NCI-H2171 treated with DMSO at 0.1 percent for 48 hours (cell line): ENCODE results near the gene CST3.
"Not testable (repeated sequence)": the region's sequence is repeated elsewhere in the genome, so short reads cannot be mapped to it uniquely, and the experiment has no call there.

ENCODE experiments used
- DNase-seq: peaks from one replicate; lab custom pipeline; 2025; lab: John Stamatoyannopoulos, UW

Gene CST3

DNA sequence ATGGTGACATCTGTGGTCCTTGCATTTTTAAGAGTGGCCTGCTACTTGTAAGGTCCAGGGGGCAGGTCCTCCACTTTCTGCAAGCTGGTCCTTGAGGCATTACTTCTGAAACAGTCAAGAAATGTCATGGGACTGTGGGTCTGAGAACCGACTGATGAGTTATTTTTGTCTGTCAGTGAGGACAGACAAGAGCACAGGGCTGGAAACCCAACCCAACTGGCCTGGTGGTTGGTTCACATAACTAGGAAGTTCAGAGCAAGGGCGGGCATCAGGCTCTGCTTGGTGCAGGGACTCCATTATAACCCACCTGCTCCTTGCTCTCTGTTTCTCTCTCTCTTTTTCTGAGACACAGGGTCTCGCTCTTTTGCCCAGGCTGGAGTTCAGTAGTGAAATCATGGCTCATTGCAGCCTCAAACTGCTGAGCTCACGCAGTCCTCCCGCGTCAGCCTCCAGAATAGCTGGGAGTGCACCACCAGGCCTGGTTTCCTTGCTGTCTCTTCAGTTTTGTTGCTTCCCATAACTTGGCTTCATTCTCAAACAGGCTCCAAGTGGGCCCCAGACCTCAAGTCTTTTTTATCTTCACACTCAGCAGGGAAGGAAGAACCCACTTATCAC is 9.2 kb downstream of the CST3 start:
- DNase-seq, result no peak

- no peak for DNase-seq
Measured at GRCh38 chr20:23627501-23627900, 10.3 kb downstream of the CST3 start.

GRCh38 chr20:23626040-23626620 is 11.6 kb downstream of the CST3 start:
- DNase-seq, result no peak

DNA sequence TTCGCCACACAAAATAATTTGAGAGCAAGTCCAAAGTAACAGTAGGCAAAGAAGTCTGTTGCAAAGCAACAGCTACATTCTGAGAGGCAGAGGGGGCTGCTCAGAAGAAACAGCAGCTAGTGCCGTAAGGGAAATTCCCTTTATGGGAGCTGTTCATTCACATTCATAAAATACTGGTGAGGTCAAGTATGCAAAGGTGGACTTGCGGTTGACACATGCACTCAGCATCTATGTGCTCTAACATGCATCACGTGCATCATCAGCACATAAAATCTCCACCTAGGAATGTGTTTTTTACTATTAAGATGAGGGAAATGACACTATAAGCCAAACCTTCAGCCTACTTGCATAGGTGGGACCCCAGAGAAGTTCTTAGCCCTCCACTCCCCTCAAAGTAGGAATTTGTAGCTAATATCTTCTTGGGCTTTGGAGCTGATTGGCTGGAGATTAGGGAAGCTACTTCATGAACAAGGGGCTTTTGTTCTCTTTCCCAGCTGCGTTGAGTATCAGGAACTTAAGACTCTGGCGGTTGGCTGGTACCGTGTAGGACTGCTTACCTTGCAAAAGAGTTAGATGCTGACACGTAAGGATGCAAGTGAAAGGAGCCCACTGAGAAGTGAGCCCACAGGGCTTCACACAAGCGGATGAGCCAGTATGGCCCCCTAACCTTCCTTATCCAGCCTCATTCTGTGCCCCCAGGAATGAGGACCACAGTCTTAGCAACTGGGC is 12.4 kb downstream of the CST3 start:
- no peak for DNase-seq

DNA sequence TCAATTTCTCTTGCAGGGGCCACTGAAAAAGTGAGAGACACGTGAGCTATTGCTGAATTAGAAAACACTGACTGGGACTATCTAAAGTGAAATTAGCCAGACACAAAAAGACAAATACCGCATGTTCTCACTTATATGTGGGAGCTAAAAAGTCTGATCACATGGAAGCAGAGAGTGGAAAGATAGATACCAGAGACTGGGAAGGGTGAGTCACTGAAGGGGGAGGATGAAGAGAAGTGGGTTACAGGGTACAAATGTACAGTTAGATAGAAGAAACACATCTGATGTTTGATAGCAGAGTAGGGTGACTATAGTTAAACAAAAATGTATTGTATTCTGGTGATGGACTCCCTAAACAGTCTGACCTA is 13.4 kb downstream of the CST3 start:
- no peak for DNase-seq

DNA sequence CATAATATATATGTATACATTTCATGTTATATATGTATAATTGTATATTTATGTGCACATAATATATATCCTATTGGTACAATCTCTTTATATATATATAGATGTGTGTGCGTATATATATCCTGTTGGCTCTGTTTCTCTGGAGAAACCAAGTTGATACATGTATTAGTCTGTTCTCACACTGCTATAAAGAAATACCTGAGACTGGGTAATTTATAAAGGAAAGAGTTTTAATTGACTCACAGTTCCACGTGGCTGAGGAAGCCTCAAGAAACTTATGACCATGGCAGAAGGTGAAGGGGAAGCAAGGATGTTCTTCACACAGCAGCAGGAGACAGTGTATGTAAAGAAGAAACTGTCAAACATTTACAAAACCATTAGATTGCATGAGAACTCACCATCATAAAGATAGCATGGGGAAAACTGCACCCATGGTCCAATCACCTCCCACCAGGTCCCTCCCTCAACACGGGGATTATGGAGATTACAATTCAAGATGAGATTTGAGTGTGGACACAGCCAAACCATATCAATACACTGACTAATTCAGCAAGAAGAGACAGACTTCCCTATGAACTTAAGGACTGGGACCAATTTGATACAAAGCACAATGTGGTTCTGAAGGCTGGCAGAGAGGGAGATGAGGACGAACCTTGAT is 14.0 kb downstream of the CST3 start:
- no peak for DNase-seq

DNA sequence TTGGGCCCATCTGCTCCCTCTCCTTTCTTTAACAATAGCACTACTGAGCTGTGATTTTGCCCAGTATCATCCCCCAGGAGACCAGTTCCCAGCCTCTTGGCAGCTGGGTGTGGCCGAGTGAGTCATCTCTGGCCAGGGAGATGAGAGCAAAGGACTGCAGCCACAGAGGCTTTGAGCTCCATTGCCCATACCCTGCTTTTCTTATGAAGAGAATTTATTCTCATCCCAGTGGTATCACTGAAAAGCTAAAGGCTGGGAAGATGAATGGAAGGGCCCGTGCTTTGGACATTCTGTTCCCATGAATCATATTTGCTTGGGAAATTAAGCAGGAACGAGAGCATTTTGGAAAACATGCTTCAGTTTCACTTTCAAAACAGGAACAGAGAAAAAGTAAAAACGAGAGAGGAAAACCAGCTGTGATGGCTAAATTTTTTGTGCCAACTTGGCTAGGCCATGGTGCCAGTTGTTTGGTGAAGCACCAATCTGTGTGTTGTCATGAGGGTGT is 14.9 kb downstream of the CST3 start:
- DNase-seq, result peak; percentile 33

- not testable (repeated sequence) for DNase-seq
Measured at GRCh38 chr20:23622401-23622800, 15.4 kb downstream of the CST3 start.

GRCh38 chr20:23620670-23621386 is 16.9 kb downstream of the CST3 start:
- not testable (repeated sequence) for DNase-seq

DNA sequence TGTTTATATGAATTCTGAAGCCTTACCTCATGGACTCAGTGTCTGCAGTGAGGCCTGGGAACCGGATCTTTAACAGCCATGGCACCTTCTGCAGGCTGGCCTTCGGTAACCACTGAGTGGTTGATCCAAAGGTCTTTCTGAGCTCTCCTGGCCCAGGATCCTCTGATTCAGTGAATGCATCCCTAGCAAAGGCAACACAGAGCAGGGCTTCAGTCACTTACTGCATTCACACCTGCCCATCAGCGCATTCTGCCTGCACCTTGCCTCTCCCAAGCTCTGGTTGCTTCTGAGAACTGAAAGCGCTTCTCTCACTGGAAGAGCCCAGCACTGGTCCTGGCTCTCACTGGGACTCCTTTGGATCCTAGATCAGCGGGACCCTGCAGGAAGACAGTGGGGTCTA is 23.6 kb downstream of the CST3 start:
- no peak for DNase-seq

- DNase-seq, result no peak
Measured at GRCh38 chr20:23613676-23614075, 24.1 kb downstream of the CST3 start.

DNA sequence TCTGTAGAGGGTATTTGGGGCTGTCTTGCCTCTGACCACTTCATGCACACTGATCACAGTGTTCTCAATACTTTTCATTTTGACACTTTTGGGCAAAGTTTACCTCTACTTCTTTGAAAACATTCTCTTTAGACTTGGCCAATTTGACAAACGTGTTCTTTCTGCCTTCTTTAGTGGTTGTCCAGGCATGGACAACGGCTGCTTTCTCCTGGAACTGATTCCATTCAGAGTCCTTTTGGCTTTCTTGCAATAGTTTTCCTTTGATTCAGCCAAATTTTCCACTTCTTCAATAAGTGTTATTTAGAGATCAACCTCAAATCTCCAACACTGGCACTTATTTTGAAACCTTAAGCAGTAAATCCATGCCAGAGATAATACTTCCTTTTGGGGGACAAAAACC is 25.4 kb downstream of the CST3 start:
- no peak for DNase-seq

DNA sequence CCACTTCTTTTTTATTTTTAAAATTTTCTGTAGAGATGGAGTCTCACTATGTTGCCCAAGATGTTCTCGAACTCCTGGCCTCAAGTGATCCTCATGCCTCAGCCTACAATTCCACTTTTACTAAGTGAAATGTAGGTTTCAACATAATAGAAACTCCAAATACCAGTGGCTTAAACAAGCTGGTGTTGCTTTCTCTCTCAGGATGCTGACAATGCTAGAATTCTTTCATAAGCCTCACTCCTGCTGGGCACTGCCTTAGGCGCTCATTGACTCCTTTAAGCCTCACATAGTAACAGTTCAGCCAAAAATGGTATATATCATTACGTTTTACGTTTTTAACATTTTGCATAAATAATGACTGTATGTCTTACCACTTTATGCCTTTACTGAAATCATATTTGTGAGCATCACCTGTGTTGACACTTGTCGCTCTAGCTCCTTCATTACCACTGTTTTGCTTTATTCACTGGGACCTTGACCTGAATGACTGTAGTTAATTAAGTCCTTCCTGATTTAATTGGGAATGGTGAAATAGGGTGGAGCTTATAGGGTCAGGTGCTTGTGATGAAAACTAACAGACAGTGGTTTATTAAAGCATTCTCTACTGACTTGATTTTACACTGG is 28.2 kb downstream of the CST3 start:
- DNase-seq, result no peak

GRCh38 chr20:23608251-23608846 is 29.4 kb downstream of the CST3 start:
- DNase-seq, result no peak

GRCh38 chr20:23607497-23608245 is 30.1 kb downstream of the CST3 start:
- no peak for DNase-seq

GRCh38 chr20:23606652-23607049 is 31.1 kb downstream of the CST3 start:
- DNase-seq, result peak; percentile 57

DNA sequence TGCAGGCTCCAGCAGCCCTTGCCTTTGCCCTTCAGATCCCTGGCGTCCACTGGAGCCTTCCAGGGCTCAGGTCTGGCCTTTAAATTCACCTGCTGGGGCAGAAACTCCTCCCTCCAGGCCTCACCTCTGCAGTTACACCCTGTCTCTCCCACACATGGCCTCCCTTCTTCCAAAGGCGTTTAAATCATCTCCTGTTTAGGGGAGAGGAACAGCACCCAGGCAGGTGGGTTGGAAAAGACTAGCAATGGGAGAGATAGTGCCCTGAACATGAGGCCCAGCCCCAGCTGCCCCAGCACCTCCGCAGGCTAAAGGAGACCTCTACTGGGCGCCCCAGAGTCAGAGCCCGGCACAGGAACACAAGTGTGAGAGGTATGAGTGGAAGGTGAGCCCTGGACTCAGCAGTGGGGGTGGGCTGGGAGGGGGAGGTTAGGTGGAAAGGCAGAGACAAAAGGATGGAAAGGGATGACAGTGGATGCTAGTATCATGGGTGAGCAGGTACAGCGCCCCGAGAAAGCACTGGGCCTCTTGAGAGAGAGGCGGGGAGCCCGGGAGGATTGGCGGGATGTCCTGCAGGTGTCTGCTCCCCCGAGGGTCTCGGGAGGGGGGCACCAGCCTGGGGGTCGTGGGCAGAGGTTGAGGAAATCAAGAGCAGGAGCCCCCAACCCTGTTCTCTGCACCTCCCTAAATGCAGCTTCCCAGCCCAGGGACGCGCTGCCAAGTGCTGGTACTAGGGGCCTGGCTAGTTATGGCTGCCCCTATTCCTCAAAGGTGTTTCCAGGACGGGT is 31.7 kb downstream of the CST3 start, which contains the start of gene CST9:
CST9 (minus strand) TSS at position 51 of the 785 bp plus-strand sequence. CDS start 53 bp downstream, outside the sequence.
- no peak for DNase-seq

GRCh38 chr20:23604306-23604705 is 33.4 kb downstream of the CST3 start:
- DNase-seq, result no peak

DNA sequence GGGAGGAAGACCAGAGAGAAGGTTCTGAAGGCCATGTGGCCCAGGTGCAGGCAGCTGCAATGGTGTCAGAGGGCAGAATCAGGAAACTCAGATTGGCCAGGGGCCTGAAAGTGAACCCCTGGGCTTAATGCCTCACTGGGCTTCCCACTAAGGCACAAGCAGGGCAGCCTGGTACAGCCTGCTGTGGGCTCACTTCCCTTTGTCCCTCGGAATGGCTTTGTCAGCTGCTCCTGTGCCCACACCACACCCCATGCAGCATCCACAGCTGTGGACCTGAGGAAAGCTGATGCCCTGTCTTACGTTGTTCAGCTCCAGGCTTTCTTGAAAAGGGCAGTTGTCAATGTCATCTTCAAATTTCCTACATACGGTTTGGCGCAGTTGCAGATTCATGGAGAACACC is 34.4 kb downstream of the CST3 start:
- no peak for DNase-seq

DNA sequence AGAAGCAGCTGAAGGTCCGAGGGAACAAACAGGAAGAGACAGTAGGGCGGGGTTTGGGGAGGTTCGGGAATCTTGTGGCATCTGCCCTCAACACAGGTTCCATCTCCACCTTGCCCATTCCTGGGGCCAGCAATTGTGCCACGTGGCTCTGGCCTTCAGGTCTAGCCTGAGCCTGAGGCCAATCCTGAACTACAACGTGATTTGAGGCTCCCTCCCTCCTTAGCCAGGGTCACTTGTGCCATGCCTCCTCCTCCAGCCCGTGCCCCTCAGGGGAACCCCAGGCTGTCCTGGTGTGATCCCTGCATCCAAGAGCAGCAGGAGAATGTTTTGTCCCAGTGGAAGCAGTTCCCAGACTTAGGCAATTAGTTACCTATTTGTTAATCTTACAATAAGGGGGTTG is 35.1 kb downstream of the CST3 start:
- DNase-seq, result no peak
